T-helper 1 cell treated with Interleukin-12 subunit alpha and Interleukin-12 subunit beta and Interleukin-4 antibody, amounts not matched to agents 30 μg/mL and 1 μg/mL, for 36 hours (primary cell): ENCODE data around the gene THRSP.

Source experiments
- H3K27ac Mint-ChIP-seq: one replicate; pipeline ENCODE4 v1.8.0; 2021; ENCODE audit warnings: mild to moderate bottlenecking, mixed read lengths
- H3K27me3 Mint-ChIP-seq: one replicate; pipeline ENCODE4 v1.8.0; 2021; ENCODE audit warnings: low read depth, mixed read lengths
- H3K36me3 Mint-ChIP-seq: one replicate; pipeline ENCODE4 v1.8.0; 2021; ENCODE audit warnings: low read depth, mixed read lengths
- H3K4me1 Mint-ChIP-seq: one replicate; pipeline ENCODE4 v1.8.0; 2021; ENCODE audit warnings: low read depth, mixed read lengths
- H3K4me3 Mint-ChIP-seq: one replicate; pipeline ENCODE4 v1.8.0; 2021; ENCODE audit warnings: mild to moderate bottlenecking, moderate library complexity, mixed read lengths
- H3K9me3 Mint-ChIP-seq: one replicate; pipeline ENCODE4 v1.8.0; 2021; ENCODE audit warnings: mixed read lengths

The THRSP gene

DNA sequence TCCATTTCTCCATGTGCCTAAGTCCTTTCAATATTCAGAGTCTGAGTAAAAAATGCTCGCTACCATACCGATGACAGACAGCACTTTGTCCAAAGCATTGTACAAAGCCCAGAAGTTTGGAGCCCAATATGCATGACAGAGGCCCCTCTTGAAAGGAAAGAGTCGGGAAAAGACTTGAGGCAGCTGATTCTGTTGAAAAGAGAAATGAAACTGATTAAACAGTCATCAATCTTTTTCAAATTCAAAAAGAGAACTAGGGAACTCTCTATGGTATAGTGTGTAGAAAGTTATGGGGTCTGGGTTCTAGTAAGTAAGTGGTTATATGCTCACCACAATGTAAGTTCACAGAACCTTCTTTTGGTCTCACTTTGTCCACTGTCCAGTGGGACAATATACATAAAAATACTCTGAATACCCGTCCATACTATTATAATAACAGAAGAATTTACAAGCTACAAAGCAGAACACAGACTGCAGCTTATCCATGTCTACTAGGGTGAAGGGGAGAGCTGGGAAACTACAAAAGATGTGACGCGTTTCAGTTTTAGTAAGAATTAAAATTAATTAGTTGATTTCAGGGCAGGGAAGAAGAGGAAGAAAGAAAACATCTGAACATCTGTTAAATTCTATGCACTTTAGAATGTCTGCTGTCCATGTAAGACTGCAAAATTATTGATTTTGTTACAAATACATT is 49.1 kb downstream of the THRSP start:
- no peaks in the 10 kb centered on the region for H3K27me3 Mint-ChIP-seq
- no peaks in the 10 kb centered on the region for H3K9me3 Mint-ChIP-seq
- H3K27ac Mint-ChIP-seq: no peak overlapping the region

More for the DNA sequence above, 49.1 kb downstream of the THRSP start:
- no peaks in the 10 kb centered on the region for H3K4me1 Mint-ChIP-seq
- H3K4me3 Mint-ChIP-seq: no peak overlapping the region
- H3K36me3 Mint-ChIP-seq: peaks cover 29% of the 10 kb centered on the region
